Upper lobe of left lung (tissue), 6 donors: ENCODE results near the gene SFMBT2. TPM values are rescaled to one million over a fixed set of nuclear protein-coding genes. Genes with fewer than 3 reads are reported as not detected.

Experiments
- ATAC-seq, 2 donors: fragments of 200-7000 bp; cut with Tn5 transposase; one replicate each; pipeline ENCODE4 v1.9.1; 2022; ENCODE audit warnings: mild to moderate bottlenecking in 2 of 2, moderate library complexity in 2 of 2; ENCODE audit not compliant: low FRiP score in 2 of 2
- DNase-seq, 2 donors: peaks; one replicate each; pipeline ENCODE4 v3.0.0-alpha.2; 2019 to 2020
- H3K27ac ChIP-seq, 4 donors: fragments of 200-600 bp; sonication (generic); one replicate each; pipeline ENCODE4 v1.5.1; 2016 to 2019
- H3K27me3 ChIP-seq, 4 donors: fragments of 200-600 bp; sonication (generic); one replicate each; pipeline ENCODE4 v1.5.1; 2017 to 2019
- H3K36me3 ChIP-seq, 4 donors: fragments of 200-600 bp; sonication (generic); one replicate each; pipeline ENCODE4 v1.5.1; 2016 to 2019
- H3K4me1 ChIP-seq, 4 donors: fragments of 200-600 bp; sonication (generic); one replicate each; pipeline ENCODE4 v1.5.1; 2018 to 2019
- H3K4me3 ChIP-seq, 4 donors: fragments of 200-600 bp; sonication (generic); one replicate each; pipeline ENCODE4 v1.5.1; 2017 to 2019; ENCODE audit warnings: mild to moderate bottlenecking in 2 of 4, moderate library complexity in 1 of 4
- H3K9me3 ChIP-seq, 4 donors: fragments of 200-600 bp; sonication (generic); one replicate each; pipeline ENCODE4 v1.5.1; 2018 to 2019
- CTCF ChIP-seq, 6 experiments: fragments of 450-650 bp in 4 of 6; fragments of 200-600 bp in 2 of 6; sonication (generic) in 2 of 6; IDR thresholded peaks; one replicate each; pipeline ENCODE4 v1.5.1; 2016 to 2019; ENCODE audit warnings: antibody characterized with exemption in 6 of 6
- EP300 ChIP-seq, 4 donors: sonication (generic); formaldehyde crosslinking; IDR thresholded peaks; one replicate each; pipeline ENCODE4 v1.5.1; 2017; ENCODE audit warnings: antibody characterized with exemption in 4 of 4, control low read depth in 2 of 4
- POLR2A ChIP-seq, 4 donors: fragments of 450-650 bp; IDR thresholded peaks; one replicate each; pipeline ENCODE4 v1.5.1; 2016 to 2017; ENCODE audit warnings: antibody characterized with exemption in 4 of 4, mild to moderate bottlenecking in 2 of 4
- POLR2AphosphoS5 ChIP-seq, 2 donors: sonication (generic); formaldehyde crosslinking; IDR thresholded peaks; one replicate each; pipeline ENCODE4 v1.5.1; 2017; ENCODE audit warnings: antibody characterized with exemption in 2 of 2
- WGBS, 2 donors: methylation state at CpG; one replicate each; pipeline ENCODE4 v1.1.5; 2017 to 2018; 5-methylcytosine and 5-hydroxymethylcytosine counted together
- total RNA-seq, 6 donors: library from RNA; depleted of rRNA in 4 of 6; stranded (reverse); fragments of >200 nt in 4 of 6; gene quantifications; one replicate each; pipeline versions ENCODE4 v1.1.0 to v1.2.1, GENCODE V29; 2016 to 2021
- donor health status: DM: no; HTN: no; CAD: no; lungs with moderate emphysema.
- donor health status: DM: no; HTN: yes; CAD: no; lungs with severe emphysema.

Gene SFMBT2
- total RNA-seq, 6 donors from 2014 or later: 6.2 to 14.6 (median 10.2) TPM

- 83 to 86% methylated on average over 7 of the region's 7 CpGs for WGBS, 2 donors
These were observed 27.4 kb downstream of the SFMBT2 start for GRCh38 chr10:7383442-7383841.

GRCh38 chr10:7380704-7381241, 30.1 kb downstream of the SFMBT2 start:
- no peak overlapping the region for H3K27ac ChIP-seq
- peaks cover 0 to 3% (median 0%) of the 10 kb centered on the region in 4 donors for H3K36me3 ChIP-seq
- H3K27me3 ChIP-seq: no peaks in the 10 kb centered on the region
- WGBS, 2 donors: 83 to 100% methylated on average over 5 of the region's 5 CpGs
- H3K4me1 ChIP-seq: no peaks in the 10 kb centered on the region
- no peak overlapping the region for H3K4me3 ChIP-seq
- TF ChIP-seq POLR2A (IDR thresholded peaks at IDR 0.05) (no peak), POLR2AphosphoS5 (IDR thresholded peaks at IDR 0.05) (no peak), CTCF (IDR thresholded peaks at IDR 0.05) (no peak), EP300 (IDR thresholded peaks at IDR 0.05) (no peak)
- DNase-seq: no peak
- H3K9me3 ChIP-seq: no peaks in the 10 kb centered on the region
- ATAC-seq: no peak

More at GRCh38 chr10:7383442-7383841, 27.4 kb downstream of the SFMBT2 start:
- Histone ChIP-seq H3K4me1 (no peaks in the 10 kb centered on the region), H3K27me3 (no peaks in the 10 kb centered on the region), H3K36me3 (peaks cover 0 to 3% (median 0%) of the 10 kb centered on the region in 4 donors), H3K4me3 (no peak overlapping the region), H3K27ac (no peak overlapping the region), H3K9me3 (no peaks in the 10 kb centered on the region)
- no peak for DNase-seq
- ATAC-seq: no peak
- no peak for TF ChIP-seq CTCF (IDR thresholded peaks at IDR 0.05)
- no peak for TF ChIP-seq EP300 (IDR thresholded peaks at IDR 0.05)
- no peak for TF ChIP-seq POLR2AphosphoS5 (IDR thresholded peaks at IDR 0.05)
- no peak for TF ChIP-seq POLR2A (IDR thresholded peaks at IDR 0.05)

GRCh38 chr10:7378602-7379403, 32.0 kb downstream of the SFMBT2 start:
- ATAC-seq: peak in 1 of 2 donors; percentile 58
- no peaks in the 10 kb centered on the region for H3K27me3 ChIP-seq
- TF ChIP-seq POLR2AphosphoS5 (IDR thresholded peaks at IDR 0.05): no peak
- TF ChIP-seq POLR2A (IDR thresholded peaks at IDR 0.05): no peak
- no peak for TF ChIP-seq CTCF (IDR thresholded peaks at IDR 0.05)
- no peak for TF ChIP-seq EP300 (IDR thresholded peaks at IDR 0.05)
- peaks cover 0 to 3% (median 0%) of the 10 kb centered on the region in 4 donors for H3K36me3 ChIP-seq
- WGBS, 2 donors: 89 to 93% methylated on average over 8 of the region's 8 CpGs
- H3K9me3 ChIP-seq: no peaks in the 10 kb centered on the region
- H3K27ac ChIP-seq: no peak overlapping the region
- no peaks in the 10 kb centered on the region for H3K4me1 ChIP-seq
- DNase-seq: no peak
- H3K4me3 ChIP-seq: no peak overlapping the region

GRCh38 chr10:7377614-7378248, 33.1 kb downstream of the SFMBT2 start:
- 85 to 88% methylated on average over 7 of the region's 7 CpGs for WGBS, 2 donors
- H3K9me3 ChIP-seq: no peaks in the 10 kb centered on the region
- no peak overlapping the region for H3K4me3 ChIP-seq
- no peaks in the 10 kb centered on the region for H3K27me3 ChIP-seq
- TF ChIP-seq EP300 (IDR thresholded peaks at IDR 0.05): no peak
- no peak for TF ChIP-seq POLR2AphosphoS5 (IDR thresholded peaks at IDR 0.05)
- TF ChIP-seq POLR2A (IDR thresholded peaks at IDR 0.05): no peak
- no peak for TF ChIP-seq CTCF (IDR thresholded peaks at IDR 0.05)
- DNase-seq (no peak), ATAC-seq (no peak)
- H3K36me3 ChIP-seq: peaks cover 0 to 9% (median 2%) of the 10 kb centered on the region in 4 donors
- no peak overlapping the region for H3K27ac ChIP-seq
- H3K4me1 ChIP-seq: no peaks in the 10 kb centered on the region
